ENCODE measurements around the gene PSMC2.

Gene PSMC2

GRCh38 chr7:103347507-103348267 lies at the start of gene PSMC2:
TSS of gene PSMC2 (plus strand) at chr7:103347643. CDS start at chr7:103347712, 69 bp downstream.
- DNase-seq (ENCODE audit: low read depth): peak; percentile 73

GRCh38 chr7:103297837-103298179 lies 49.6 kb upstream of the PSMC2 start:
- no peak for DNase-seq (ENCODE audit: low read depth)

GRCh38 chr7:103299660-103300059 lies 47.8 kb upstream of the PSMC2 start:
- DNase-seq (ENCODE audit: low read depth): no peak

GRCh38 chr7:103301441-103301840 lies 46.0 kb upstream of the PSMC2 start:
- no peak for DNase-seq (ENCODE audit: low read depth)

GRCh38 chr7:103307503-103308231 lies 39.8 kb upstream of the PSMC2 start:
- DNase-seq (ENCODE audit: low read depth): no peak

GRCh38 chr7:103314852-103315251 lies 32.6 kb upstream of the PSMC2 start:
- no peak for DNase-seq (ENCODE audit: low read depth)

- no peak for DNase-seq (ENCODE audit: low read depth)
Observed at GRCh38 chr7:103316380-103316941, 31.0 kb upstream of the PSMC2 start.

GRCh38 chr7:103317009-103317408 lies 30.4 kb upstream of the PSMC2 start:
- no peak for DNase-seq (ENCODE audit: low read depth)

GRCh38 chr7:103325744-103326143 lies 21.7 kb upstream of the PSMC2 start:
- DNase-seq (ENCODE audit: low read depth): no peak

GRCh38 chr7:103336761-103337160 lies 10.7 kb upstream of the PSMC2 start:
- DNase-seq (ENCODE audit: low read depth): no peak

GRCh38 chr7:103338864-103339263 lies 8.6 kb upstream of the PSMC2 start:
- no peak for DNase-seq (ENCODE audit: low read depth)

GRCh38 chr7:103341466-103341865 lies 6.0 kb upstream of the PSMC2 start:
- DNase-seq (ENCODE audit: low read depth): no peak

GRCh38 chr7:103343332-103343731 lies 4.1 kb upstream of the PSMC2 start:
- DNase-seq (ENCODE audit: low read depth): no peak

GRCh38 chr7:103343758-103344452 lies 3.5 kb upstream of the PSMC2 start:
- DNase-seq (ENCODE audit: low read depth): peak; percentile 12

GRCh38 chr7:103344453-103345149 lies 2.8 kb upstream of the PSMC2 start, which contains the start of gene DNAJC2:
TSS of gene DNAJC2 (minus strand) at chr7:103344767. CDS start at chr7:103344622, 145 bp downstream.
- peak; percentile 79 for DNase-seq (ENCODE audit: low read depth)

GRCh38 chr7:103346396-103346795 lies 1.0 kb upstream of the PSMC2 start:
- DNase-seq (ENCODE audit: low read depth): no peak

GRCh38 chr7:103348452-103348851 lies 1.0 kb downstream of the PSMC2 start:
- DNase-seq (ENCODE audit: low read depth): no peak

GRCh38 chr7:103348959-103349358 lies 1.5 kb downstream of the PSMC2 start:
- DNase-seq (ENCODE audit: low read depth): no peak

- DNase-seq (ENCODE audit: low read depth): no peak
Observed at GRCh38 chr7:103349805-103350204, 2.4 kb downstream of the PSMC2 start.

- no peak for DNase-seq (ENCODE audit: low read depth)
Observed at GRCh38 chr7:103369432-103369831, 22.0 kb downstream of the PSMC2 start.

- no peak for DNase-seq (ENCODE audit: low read depth)
Observed at GRCh38 chr7:103373866-103374643, 26.6 kb downstream of the PSMC2 start.
